Activated gamma-delta T cell (primary cell): Measurements from ENCODE around the gene RRP15.

ENCODE experiments used
- DNase-seq: peaks from one replicate; lab custom pipeline; 2025; lab: John Stamatoyannopoulos, UW

The RRP15 gene

GRCh38 chr1:218362418-218363076 is 77.5 kb downstream of the RRP15 start:
- no peak for DNase-seq

- no peak for DNase-seq
These were observed 78.0 kb downstream of the RRP15 start for GRCh38 chr1:218363141-218363540.

DNA sequence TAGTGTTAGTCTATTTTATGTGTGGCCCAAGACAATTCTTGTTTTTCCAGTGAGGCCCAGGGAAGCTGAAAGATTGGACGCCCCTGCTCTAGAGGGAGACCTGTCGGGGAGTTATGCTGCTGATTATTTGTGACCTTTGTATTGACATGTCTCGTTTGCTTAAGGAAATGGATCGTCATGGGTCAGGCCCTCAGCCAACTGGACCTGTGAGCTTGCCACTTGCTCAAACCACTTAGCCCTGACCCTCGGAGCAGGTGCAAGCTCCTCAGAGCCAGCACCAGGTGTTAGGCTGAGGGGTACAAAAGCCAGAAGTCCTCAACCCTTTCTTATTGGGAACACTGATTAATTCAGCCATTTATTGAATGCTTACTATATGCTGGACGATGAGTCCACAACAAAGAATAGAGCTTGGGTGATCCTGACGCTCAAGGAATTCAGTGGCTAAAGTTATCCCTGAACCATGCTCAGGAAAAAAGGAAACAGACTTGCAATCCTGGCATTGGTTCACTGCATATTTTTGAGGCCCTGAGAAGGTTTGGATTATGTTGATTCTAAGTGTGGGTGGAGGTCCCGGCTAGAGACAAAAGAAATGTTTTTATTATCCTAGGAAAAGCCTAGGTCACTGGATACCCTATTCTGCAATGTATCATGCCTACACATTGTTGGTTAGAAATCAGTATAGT is 79.1 kb downstream of the RRP15 start:
- no peak for DNase-seq

- DNase-seq = no peak
These were observed 80.3 kb downstream of the RRP15 start for GRCh38 chr1:218365226-218365999.

DNA sequence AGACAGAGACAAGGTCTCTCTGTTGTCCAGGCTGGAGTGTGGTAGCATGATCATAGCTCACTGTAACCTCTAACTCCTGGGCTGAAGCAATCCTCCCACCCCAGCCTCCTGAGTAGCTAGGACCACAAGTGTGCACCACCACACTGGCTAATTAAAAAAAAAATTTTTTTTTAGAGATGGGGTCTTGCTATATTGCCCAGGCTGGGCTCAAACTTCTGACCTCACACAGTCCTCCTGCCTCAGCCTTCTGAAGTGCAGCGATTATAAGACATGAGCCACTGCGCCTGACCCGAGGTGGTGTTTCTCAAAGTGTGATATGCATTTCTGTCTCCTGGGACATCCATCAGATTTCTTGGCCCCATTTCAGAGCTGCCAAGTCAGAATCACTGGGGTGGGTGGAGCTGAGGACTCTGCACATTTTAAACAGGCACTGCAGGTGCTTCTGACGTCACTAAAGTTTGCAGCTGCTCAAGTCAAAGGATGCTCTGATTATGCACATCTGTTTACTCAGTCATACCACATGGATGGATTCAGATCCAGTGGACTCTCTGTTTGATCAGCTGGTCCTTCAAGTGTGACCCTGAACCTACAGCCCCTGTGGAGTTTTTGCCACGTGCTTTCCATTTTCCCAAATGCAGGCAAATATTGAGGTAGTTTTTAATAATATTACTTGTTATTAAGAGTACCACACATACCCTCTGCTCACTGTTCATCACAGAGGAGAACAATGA is 81.4 kb downstream of the RRP15 start:
- DNase-seq = no peak

DNA sequence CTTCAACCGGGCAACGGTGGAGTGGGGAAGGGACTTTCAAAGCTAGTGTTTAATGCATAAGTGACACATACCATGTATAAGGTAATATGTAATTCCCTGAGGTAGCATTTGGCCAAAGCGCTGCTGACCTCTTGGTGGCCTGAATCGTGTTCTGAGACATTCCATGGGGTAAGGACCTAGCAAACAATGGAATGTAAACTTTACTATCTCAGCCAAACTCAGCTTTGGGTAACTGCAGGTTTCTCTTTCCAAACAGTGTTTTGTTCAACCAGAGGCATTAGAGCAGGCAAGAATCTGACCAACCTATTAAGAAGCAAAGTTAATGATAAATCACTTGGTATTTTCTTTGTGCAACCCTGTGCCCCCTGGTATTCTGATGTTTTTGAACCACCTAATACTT is 82.0 kb downstream of the RRP15 start:
- DNase-seq = no peak

- no peak for DNase-seq
These were observed 83.6 kb downstream of the RRP15 start for GRCh38 chr1:218368686-218369085.

DNA sequence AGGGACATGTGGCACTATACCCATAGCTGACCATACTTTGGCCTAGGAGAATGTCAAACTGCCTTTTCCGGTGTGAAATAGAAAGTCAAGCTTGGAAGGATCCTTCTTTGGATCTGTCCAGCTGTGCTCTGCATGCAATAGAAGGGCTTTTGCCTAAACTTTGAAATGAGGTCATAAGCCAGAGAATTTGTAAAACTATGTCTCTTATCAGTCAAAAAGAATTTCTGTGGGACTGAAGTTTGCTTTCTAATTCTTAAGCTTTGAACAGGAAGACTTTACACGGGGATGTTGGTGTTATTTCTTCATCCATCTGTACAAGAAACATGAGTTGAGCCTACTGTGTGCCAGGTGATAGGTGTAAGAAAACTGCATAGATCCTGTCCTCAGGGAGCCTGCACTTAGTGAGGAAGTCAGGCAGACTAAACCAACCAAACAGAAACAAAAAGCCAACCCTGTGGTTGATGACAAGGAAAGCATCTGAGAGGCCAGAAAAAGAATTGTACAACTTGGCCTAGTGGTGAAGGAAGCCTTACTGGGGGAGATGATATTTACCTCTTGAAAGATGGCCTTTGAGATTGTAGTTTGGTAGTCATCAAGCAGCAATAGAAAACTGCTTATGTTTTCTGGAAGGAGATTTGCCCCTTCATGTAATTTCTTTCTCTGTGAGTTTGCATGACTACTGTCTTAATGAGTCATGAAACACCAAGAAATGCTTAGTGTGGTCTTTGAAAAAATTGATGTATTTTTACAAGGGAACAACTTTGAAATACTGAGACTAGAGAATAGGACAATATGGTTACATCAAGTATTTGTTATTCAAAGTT is 84.8 kb downstream of the RRP15 start:
- no peak for DNase-seq

- no peak for DNase-seq
These were observed 87.0 kb downstream of the RRP15 start for GRCh38 chr1:218371927-218372672.

GRCh38 chr1:218374401-218375353 is 89.6 kb downstream of the RRP15 start:
- no peak for DNase-seq

DNA sequence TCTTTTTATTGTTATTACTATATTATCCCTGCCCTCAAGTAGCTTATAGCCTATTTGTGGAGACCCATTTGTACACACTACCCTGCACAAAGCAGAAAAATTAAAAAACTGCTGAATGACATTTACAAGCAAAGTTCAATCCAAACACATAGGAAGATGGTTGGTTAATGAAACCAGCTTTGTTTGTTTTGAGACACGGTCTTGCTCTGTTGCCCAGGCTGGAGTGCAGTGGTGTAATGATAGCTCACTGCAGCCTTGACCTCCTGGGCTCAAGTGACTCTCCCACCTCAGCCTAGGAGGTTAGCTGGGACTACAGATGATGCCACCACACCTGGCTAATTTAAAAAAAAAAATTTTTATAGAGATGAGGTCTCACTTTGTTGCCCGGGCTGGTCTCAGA is 91.6 kb downstream of the RRP15 start:
- no peak for DNase-seq

DNA sequence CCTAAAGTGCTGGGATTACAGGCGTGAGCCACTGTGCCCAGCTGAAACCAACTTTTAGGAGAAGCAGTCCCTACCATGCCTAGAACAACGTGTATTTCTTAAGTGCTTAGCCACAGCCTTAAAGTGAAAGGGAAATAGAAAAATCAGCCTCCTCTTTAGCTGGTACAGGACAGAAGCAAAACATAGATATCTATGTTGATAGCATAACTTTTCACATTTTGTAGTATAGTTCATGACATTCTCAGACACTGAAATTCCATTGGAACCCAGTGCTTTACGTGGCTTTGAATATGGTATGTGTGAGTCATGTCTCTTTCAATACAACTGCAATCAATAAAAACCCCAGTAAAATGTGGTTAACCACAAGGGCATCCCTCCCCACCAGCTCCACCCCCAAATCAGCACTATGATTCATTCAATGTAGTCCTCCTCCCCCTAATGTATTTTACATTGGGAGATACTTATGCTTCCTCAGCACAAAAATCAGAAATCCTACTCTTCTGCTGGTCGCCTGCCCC is 92.1 kb downstream of the RRP15 start:
- DNase-seq = no peak

DNA sequence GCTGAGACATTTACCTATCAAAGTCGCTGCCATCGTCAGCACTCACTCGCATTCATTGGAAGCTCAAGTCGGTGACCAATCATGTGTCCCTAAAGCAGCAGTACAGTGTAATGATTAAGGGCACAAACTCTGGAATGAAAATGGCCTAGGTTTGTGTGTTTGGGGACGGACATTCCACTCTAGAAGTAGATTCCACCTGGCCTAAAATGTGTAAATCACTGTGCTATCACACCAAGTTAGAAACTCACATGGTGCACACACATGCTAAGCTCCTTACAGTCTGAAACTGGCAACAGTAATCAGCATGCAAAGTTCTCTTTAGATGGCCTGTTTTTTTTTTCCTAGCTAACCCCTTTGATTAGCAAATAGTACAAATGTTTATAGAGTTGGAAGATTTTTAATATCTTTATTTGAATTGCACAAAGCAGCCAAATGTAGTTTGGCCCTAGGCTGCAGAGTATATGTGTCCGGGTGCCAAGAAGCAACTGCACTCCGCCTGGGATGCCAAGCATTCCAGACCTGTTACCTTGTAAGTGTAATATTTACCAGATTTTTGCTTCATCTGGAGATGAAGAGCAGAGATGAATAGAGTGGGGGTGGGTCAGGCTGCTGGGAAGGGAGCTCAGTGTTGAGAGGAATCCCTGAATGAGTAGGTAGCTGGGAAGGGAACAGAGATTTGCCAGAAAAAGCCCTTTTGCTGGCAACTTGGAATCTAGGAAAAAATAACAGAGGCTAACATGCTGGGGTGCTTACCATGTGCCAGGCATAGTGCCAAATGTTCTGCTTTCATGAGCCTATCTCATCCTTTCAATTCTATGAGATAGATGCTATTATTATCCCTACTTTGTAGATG is 95.3 kb downstream of the RRP15 start:
- no peak for DNase-seq

- no peak for DNase-seq
These were observed 97.2 kb downstream of the RRP15 start for GRCh38 chr1:218382261-218382660.

DNA sequence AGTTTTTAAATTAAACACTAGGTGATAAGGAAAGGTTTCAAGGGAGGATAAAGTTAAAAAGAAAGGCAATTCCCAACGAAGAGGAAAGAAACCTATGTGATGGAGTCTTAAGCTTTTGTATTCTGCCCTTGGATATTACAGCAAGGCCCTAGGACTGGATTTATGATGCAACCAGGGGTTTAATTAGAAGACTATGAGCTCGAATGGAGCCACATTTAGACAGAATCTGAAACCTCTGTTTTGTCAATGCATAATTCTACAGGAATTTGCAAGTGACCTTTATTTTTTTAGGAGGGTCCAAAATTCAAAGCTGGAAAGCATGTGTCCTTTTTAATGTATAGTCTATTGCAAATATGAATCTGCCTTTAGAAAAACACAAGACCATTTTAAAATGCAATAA is 98.0 kb downstream of the RRP15 start:
- no peak for DNase-seq

DNA sequence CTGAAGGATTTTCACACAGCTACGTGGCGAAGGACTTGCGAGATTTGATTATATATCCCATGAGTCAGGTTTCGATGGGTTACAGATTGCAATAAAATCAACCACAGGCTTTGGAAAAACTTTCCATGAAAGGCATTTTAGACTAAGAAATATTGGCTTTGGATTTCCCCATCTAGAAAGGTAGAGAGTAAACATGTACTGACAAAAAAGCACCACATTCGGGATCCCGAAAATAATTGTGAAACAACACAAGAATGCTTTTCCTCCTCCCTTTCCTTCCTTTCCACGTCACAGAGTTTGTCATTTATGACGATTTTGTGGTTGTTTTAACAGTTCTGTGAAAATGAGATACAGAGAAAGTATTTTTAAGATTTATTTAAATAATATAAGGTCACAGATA is 98.6 kb downstream of the RRP15 start:
- DNase-seq = no peak

GRCh38 chr1:218384581-218384993 is 99.5 kb downstream of the RRP15 start:
- no peak for DNase-seq
